GM12878 (cell line): ENCODE measurements around the gene SELENOS. TPM values are rescaled to one million over a fixed set of nuclear protein-coding genes. Genes with fewer than 3 reads are reported as not detected.
A peak's percentile ranks its signal among the peaks of the same experiment; 100 is the strongest.

ENCODE experiments used
- BMI1 ChIP-seq: fragments of 450-650 bp; IDR thresholded peaks from 2 replicates; pipeline ENCODE4 v1.6.1; 2016; ENCODE audit warnings: mild to moderate bottlenecking, moderate library complexity, borderline replicate concordance
- CBFB ChIP-seq: IDR thresholded peaks from 2 replicates; pipeline ENCODE4 v1.6.1; 2016; ENCODE audit warnings: antibody characterized with exemption, low read depth
- DPF2 ChIP-seq: fragments of 450-650 bp; IDR thresholded peaks from 2 replicates; pipeline ENCODE4 v1.6.1; 2017; ENCODE audit warnings: mild to moderate bottlenecking
- FOXK2 ChIP-seq: fragments of 450-650 bp; IDR thresholded peaks from 2 replicates; pipeline ENCODE4 v1.6.1; 2017; ENCODE audit warnings: mild to moderate bottlenecking, moderate library complexity
- HDAC6 ChIP-seq: fragments of 200-600 bp; sonication (generic); IDR thresholded peaks from one replicate; pipeline ENCODE4 v1.8.0; 2017; ENCODE audit warnings: antibody characterized with exemption; ENCODE audit not compliant: unreplicated experiment
- MEF2A ChIP-seq: IDR thresholded peaks from 2 replicates; pipeline ENCODE4 v1.6.1; 2011; ENCODE audit warnings: low read depth, mild to moderate bottlenecking, low read length, moderate library complexity; ENCODE audit not compliant: insufficient read depth
- MTA3 ChIP-seq: IDR thresholded peaks from 2 replicates; pipeline ENCODE4 v1.6.1; 2012; ENCODE audit warnings: low read length, inconsistent platforms, borderline replicate concordance
- NFYA ChIP-seq: IDR thresholded peaks from 2 replicates; pipeline ENCODE4 v1.6.1; 2011; ENCODE audit warnings: low read depth, mild to moderate bottlenecking, low read length, improper control_type of control experiment, borderline replicate concordance
- NR2C1 ChIP-seq: fragments of 450-650 bp; IDR thresholded peaks from 2 replicates; pipeline ENCODE4 v1.6.1; 2017; ENCODE audit warnings: antibody characterized with exemption, mild to moderate bottlenecking, moderate library complexity
- POLR2A ChIP-seq: IDR thresholded peaks from 2 replicates; pipeline ENCODE4 v1.6.1; 2011; ENCODE audit warnings: low read depth, mild to moderate bottlenecking, low read length
- RELA ChIP-seq: fragments of 450-650 bp; IDR thresholded peaks from 2 replicates; pipeline ENCODE4 v1.8.0; 2014; ENCODE audit warnings: borderline replicate concordance; ENCODE audit not compliant: partially characterized antibody
- SMAD5 ChIP-seq: IDR thresholded peaks from 2 replicates; pipeline ENCODE4 v1.6.1; 2016; ENCODE audit warnings: antibody characterized with exemption, low read depth
- TCF7 ChIP-seq: IDR thresholded peaks from 2 replicates; pipeline ENCODE4 v1.6.1; 2014; ENCODE audit warnings: antibody characterized with exemption, borderline replicate concordance
- YBX1 ChIP-seq: fragments of 450-650 bp; IDR thresholded peaks from 2 replicates; pipeline ENCODE4 v1.6.1; 2016; ENCODE audit warnings: antibody characterized with exemption
- ZBED1 ChIP-seq: IDR thresholded peaks from 2 replicates; pipeline ENCODE4 v1.6.1; 2016; ENCODE audit warnings: borderline replicate concordance
- ZBTB33 ChIP-seq: fragments of 450-650 bp; IDR thresholded peaks from 2 replicates; pipeline ENCODE4 v1.6.1; 2017; ENCODE audit warnings: mild to moderate bottlenecking
- ZBTB4 ChIP-seq: fragments of 450-650 bp; formaldehyde crosslinking; IDR thresholded peaks from 2 replicates; pipeline ENCODE4 v1.4.0; 2022; ENCODE audit warnings: mild to moderate bottlenecking, moderate library complexity
- ZNF217 ChIP-seq: fragments of 450-650 bp; IDR thresholded peaks from 2 replicates; pipeline ENCODE4 v1.6.1; 2017; ENCODE audit warnings: antibody characterized with exemption, mild to moderate bottlenecking
- ZNF274 ChIP-seq: IDR thresholded peaks from one replicate; pipeline ENCODE4 v1.8.0; 2011; ENCODE audit not compliant: insufficient read length, insufficient read depth
- ZNF384 ChIP-seq: IDR thresholded peaks from 2 replicates; pipeline ENCODE4 v1.6.1; 2012; ENCODE audit warnings: low read depth, mild to moderate bottlenecking, low read length, improper control_type of control experiment, borderline replicate concordance
- polyA plus RNA-seq, 11 experiments: library from polyadenylated mRNA; depleted of rRNA in 4 of 11; unstranded in 6 of 11; stranded (reverse) in 5 of 11; fragments of >200 nt; fragmentation: Nextera tagmentation in 4 of 11; fragmentation: Illumina TruSeq in 1 of 11; extraction: Ambion mirVana in 4 of 11; extraction: Trizol in 1 of 11; gene quantifications; 1 replicate in 1 of 11; 2 replicates in 10 of 11; pipeline versions ENCODE4 v1.2.1 to v1.2.3, GENCODE V29; 2011 to 2016; ENCODE audit warnings: inconsistent platforms in 2 of 11, missing spikeins in 2 of 11, low read depth in 1 of 11
- total RNA-seq, 4 experiments: library from RNA; depleted of rRNA in 3 of 4; stranded (reverse); fragments of >200 nt in 3 of 4; fragmentation: Illumina TruSeq in 1 of 4; extraction: Trizol in 1 of 4; gene quantifications; 2 replicates each; pipeline versions ENCODE4 v1.2.1 to v1.2.3, GENCODE V29; 2013 to 2021
- TF ChIP-seq, protein P1 (sequence below): IDR thresholded peaks from 2 replicates; pipeline ENCODE4 v1.6.1; 2012; ENCODE audit warnings: low read depth, low read length, improper control_type of control experiment
- TF ChIP-seq, protein P2 (sequence below): IDR thresholded peaks from 2 replicates; pipeline ENCODE4 v1.6.1; 2012; ENCODE audit warnings: low read depth, low read length, improper control_type of control experiment
- TF ChIP-seq, protein P3 (sequence below): fragments of 450-650 bp; IDR thresholded peaks from 2 replicates; pipeline ENCODE4 v1.6.1; 2017; ENCODE audit warnings: borderline replicate concordance

SELENOS gene
- total and polyA plus RNA-seq, 10 of the 15 experiments (the other 5 are each of a cell fraction or from before 2014, with no cell fraction given): 25.8 to 90.1 (median 37.3) TPM

DNA sequence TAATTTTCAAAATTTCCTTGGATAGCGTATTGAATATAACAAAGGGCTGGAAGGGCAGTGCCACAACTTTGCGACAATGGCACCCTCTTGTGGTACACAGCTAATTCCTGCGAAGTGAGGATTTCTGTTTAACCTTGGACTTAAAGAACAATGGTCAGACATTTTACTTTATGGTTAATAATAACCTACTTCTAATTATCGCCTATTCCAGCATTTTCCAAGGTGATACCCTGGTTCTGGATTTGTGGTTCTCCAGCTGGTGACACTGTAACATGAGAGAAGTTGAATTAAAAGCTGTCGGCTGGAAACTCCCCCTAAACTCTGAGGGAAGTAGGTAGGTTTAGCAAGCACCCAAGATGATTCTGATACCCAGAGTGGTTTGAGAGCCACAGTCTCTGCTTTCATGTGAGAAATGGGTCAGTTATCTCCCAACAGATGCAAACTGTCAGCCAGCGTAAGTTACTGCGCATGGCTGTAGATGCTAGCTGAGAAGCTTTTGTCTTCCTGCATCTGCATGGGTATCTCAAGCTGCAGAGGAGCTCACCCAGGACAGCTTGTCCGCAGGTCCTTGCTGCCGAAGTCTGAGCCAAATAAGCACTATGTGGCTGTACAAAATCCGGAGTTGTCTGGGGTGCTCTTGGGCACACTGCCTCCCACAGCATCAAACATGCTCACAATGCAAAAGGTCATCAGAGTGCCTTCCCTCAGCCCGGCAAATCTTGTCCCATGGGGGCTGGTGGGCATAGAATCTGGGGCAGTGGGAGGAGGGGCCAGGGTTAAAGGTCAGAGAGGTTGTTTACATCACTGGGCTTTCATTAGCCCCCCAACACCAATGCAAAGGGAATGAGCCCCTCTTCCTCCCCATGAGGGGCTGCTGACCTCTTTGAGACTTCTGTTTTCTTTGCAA is 18.8 kb downstream of the SELENOS start (continued):
- TF ChIP-seq ZBTB4: no peak
- no peak for TF ChIP-seq POLR2A
- TF ChIP-seq ZBTB33: 0 out of 2 replicates have a peak, but pooled peaks have one; percentile 4
- TF ChIP-seq SMAD5: no peak
- no peak for TF ChIP-seq HDAC6
- no peak for TF ChIP-seq TCF7
- TF ChIP-seq ZNF384: no peak
- TF ChIP-seq, protein P1, sequence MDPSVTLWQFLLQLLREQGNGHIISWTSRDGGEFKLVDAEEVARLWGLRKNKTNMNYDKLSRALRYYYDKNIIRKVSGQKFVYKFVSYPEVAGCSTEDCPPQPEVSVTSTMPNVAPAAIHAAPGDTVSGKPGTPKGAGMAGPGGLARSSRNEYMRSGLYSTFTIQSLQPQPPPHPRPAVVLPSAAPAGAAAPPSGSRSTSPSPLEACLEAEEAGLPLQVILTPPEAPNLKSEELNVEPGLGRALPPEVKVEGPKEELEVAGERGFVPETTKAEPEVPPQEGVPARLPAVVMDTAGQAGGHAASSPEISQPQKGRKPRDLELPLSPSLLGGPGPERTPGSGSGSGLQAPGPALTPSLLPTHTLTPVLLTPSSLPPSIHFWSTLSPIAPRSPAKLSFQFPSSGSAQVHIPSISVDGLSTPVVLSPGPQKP: no peak
- TF ChIP-seq ZBED1: no peak
- no peak for TF ChIP-seq FOXK2
- no peak for TF ChIP-seq MTA3
- no peak for TF ChIP-seq RELA
- peak; percentile 34; the same call in 1 of the 2 replicates for TF ChIP-seq DPF2
- TF ChIP-seq, protein P2, sequence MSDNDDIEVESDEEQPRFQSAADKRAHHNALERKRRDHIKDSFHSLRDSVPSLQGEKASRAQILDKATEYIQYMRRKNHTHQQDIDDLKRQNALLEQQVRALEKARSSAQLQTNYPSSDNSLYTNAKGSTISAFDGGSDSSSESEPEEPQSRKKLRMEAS: no peak
- no peak for TF ChIP-seq BMI1
- no peak for TF ChIP-seq ZNF217
- no peak for TF ChIP-seq ZNF274
- TF ChIP-seq, protein P3, sequence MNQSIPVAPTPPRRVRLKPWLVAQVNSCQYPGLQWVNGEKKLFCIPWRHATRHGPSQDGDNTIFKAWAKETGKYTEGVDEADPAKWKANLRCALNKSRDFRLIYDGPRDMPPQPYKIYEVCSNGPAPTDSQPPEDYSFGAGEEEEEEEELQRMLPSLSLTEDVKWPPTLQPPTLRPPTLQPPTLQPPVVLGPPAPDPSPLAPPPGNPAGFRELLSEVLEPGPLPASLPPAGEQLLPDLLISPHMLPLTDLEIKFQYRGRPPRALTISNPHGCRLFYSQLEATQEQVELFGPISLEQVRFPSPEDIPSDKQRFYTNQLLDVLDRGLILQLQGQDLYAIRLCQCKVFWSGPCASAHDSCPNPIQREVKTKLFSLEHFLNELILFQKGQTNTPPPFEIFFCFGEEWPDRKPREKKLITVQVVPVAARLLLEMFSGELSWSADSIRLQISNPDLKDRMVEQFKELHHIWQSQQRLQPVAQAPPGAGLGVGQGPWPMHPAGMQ: no peak
- TF ChIP-seq MEF2A: no peak
- no peak for TF ChIP-seq CBFB
- no peak for TF ChIP-seq NFYA
- no peak for TF ChIP-seq YBX1
- peak; percentile 69 for TF ChIP-seq NR2C1
